SU-DHL-6 (cell line): ENCODE results near the gene CPN1.

ENCODE experiments used
- H2AFZ ChIP-seq: fragments of 200-600 bp; sonication (generic); 2 replicates; pipeline ENCODE4 v1.6.1; 2014; ENCODE audit warnings: low read depth, mild to moderate bottlenecking, moderate library complexity, mixed read lengths, antibody characterized with exemption, low read length; ENCODE audit not compliant: severe bottlenecking
- H3F3A ChIP-seq: fragments of 200-600 bp; shearing (Covaris generic); 2 replicates; pipeline ENCODE4 v1.6.0; 2016; ENCODE audit warnings: antibody characterized with exemption, mild to moderate bottlenecking; ENCODE audit not compliant: insufficient read depth
- H3K27ac ChIP-seq: fragments of 200-600 bp; sonication (generic); 2 replicates; pipeline ENCODE4 v1.5.1; 2016; ENCODE audit warnings: low read depth, mild to moderate bottlenecking, low read length, moderate library complexity, mixed read lengths
- H3K27me3 ChIP-seq: fragments of 200-600 bp; sonication (generic), shearing (Covaris generic); 2 replicates; pipeline ENCODE4 v1.6.0; 2014; ENCODE audit warnings: mild to moderate bottlenecking, low read length
- H3K36me3 ChIP-seq: fragments of 200-600 bp; sonication (generic); 2 replicates; pipeline ENCODE4 v1.6.1; 2014; ENCODE audit warnings: mild to moderate bottlenecking, low read length, mixed read lengths
- H3K4me2 ChIP-seq: fragments of 300-600, 200-600 bp; shearing (Covaris generic), sonication (generic); 2 replicates; pipeline ENCODE4 v1.6.0; 2014; ENCODE audit warnings: low read length, low read depth, mild to moderate bottlenecking; ENCODE audit not compliant: poor library complexity, severe bottlenecking
- H3K4me3 ChIP-seq: fragments of 200-600 bp; sonication (generic); 2 replicates; pipeline ENCODE4 v1.5.1; 2014; ENCODE audit warnings: antibody characterized with exemption, low read length, mild to moderate bottlenecking, mixed read lengths; ENCODE audit not compliant: insufficient read depth, poor library complexity, severe bottlenecking
- H3K79me2 ChIP-seq: fragments of 200-600 bp; sonication (generic); 2 replicates; pipeline ENCODE4 v1.6.1; 2014; ENCODE audit warnings: mild to moderate bottlenecking, low read length, moderate library complexity; ENCODE audit not compliant: insufficient read depth
- H3K9ac ChIP-seq: fragments of 200-600 bp; sonication (generic); 2 replicates; pipeline ENCODE4 v1.7.0; 2014; ENCODE audit warnings: mild to moderate bottlenecking, low read length
- H3K9me2 ChIP-seq: fragments of 200-600 bp; sonication (generic); replicated peaks from 2 replicates; pipeline ENCODE4 v1.6.1; 2014; ENCODE audit warnings: low read length; ENCODE audit not compliant: insufficient read depth
- H3K9me3 ChIP-seq: fragments of 200-600 bp; sonication (generic); 2 replicates; pipeline ENCODE4 v1.6.1; 2014; ENCODE audit warnings: low read length, mixed read lengths; ENCODE audit not compliant: insufficient read depth
- H4K20me1 ChIP-seq: fragments of 200-600 bp; sonication (generic); 2 replicates; pipeline ENCODE4 v1.6.1; 2014; ENCODE audit warnings: low read depth, mild to moderate bottlenecking, antibody characterized with exemption, low read length, moderate library complexity, mixed read lengths
- CTCF ChIP-seq: fragments of 200-600 bp; sonication (generic); IDR thresholded peaks from one replicate; pipeline ENCODE4 v1.5.1; 2017; ENCODE audit warnings: antibody characterized with exemption, mild to moderate bottlenecking, low read length, moderate library complexity; ENCODE audit not compliant: insufficient read depth, poor library complexity, severe bottlenecking
- EZH2phosphoT487 ChIP-seq: fragments of 200-600 bp; sonication (generic), shearing (Covaris generic); conservative IDR thresholded peaks from 2 replicates; pipeline ENCODE4 v1.6.1; 2018; ENCODE audit warnings: mild to moderate bottlenecking, antibody characterized with exemption, low read length, moderate library complexity, mixed read lengths

CPN1 gene

GRCh38 chr10:100057948-100058347, 23.7 kb downstream of the CPN1 start:
- Histone ChIP-seq H3F3A (no peaks in the 10 kb centered on the region), H2AFZ (no peak overlapping the region), H3K9me2 (no peaks in the 10 kb centered on the region), H3K36me3 (no peaks in the 10 kb centered on the region), H3K9me3 (no peaks in the 10 kb centered on the region; the same call in 1 of the 2 replicates), H3K4me2 (no peak overlapping the region), H3K27me3 (no peaks in the 10 kb centered on the region), H3K79me2 (no peaks in the 10 kb centered on the region), H3K27ac (no peak overlapping the region), H3K4me3 (no peak overlapping the region), H4K20me1 (no peaks in the 10 kb centered on the region), H3K9ac (no peak overlapping the region)
- TF ChIP-seq EZH2phosphoT487 (no peak), CTCF (no peak)

- Histone ChIP-seq H2AFZ (no peak overlapping the region), H3K9me3 (no peaks in the 10 kb centered on the region; the same call in 1 of the 2 replicates), H3K9me2 (no peaks in the 10 kb centered on the region), H3K9ac (no peak overlapping the region), H3K79me2 (no peaks in the 10 kb centered on the region), H4K20me1 (no peaks in the 10 kb centered on the region), H3K27me3 (no peaks in the 10 kb centered on the region), H3F3A (no peaks in the 10 kb centered on the region), H3K4me2 (no peak overlapping the region), H3K4me3 (no peak overlapping the region), H3K36me3 (no peaks in the 10 kb centered on the region), H3K27ac (no peak overlapping the region)
- no peak for TF ChIP-seq EZH2phosphoT487
- no peak for TF ChIP-seq CTCF
Measured at GRCh38 chr10:100053686-100054460, 27.8 kb downstream of the CPN1 start.

GRCh38 chr10:100046021-100046486, 35.6 kb downstream of the CPN1 start:
- no peaks in the 10 kb centered on the region for H3K79me2 ChIP-seq
- TF ChIP-seq CTCF (peak; percentile 85), EZH2phosphoT487 (no peak)
- no peaks in the 10 kb centered on the region for H3K9me3 ChIP-seq
- no peak overlapping the region for H3K9ac ChIP-seq
- H3K27ac ChIP-seq = no peak overlapping the region
- no peak overlapping the region for H3K4me3 ChIP-seq
- H3F3A ChIP-seq = no peaks in the 10 kb centered on the region
- no peak overlapping the region for H2AFZ ChIP-seq
- H3K4me2 ChIP-seq = no peak overlapping the region
- H3K9me2 ChIP-seq = no peaks in the 10 kb centered on the region
- H3K36me3 ChIP-seq = no peaks in the 10 kb centered on the region
- no peaks in the 10 kb centered on the region for H3K27me3 ChIP-seq
- no peaks in the 10 kb centered on the region for H4K20me1 ChIP-seq
